NCI-H2107 treated with DMSO at 0.1 percent for 48 hours (cell line): ENCODE measurements around the gene CAB39L.
"Not testable (repeated sequence)": the region's sequence is repeated elsewhere in the genome, so short reads cannot be mapped to it uniquely, and the experiment has no call there.

Experiments
- DNase-seq: peaks from one replicate; lab custom pipeline; 2025; ENCODE audit not compliant: unreplicated experiment; lab: John Stamatoyannopoulos, UW

CAB39L gene

GRCh38 chr13:49294723-49295122 is 149.1 kb downstream of the CAB39L start:
- DNase-seq, result not testable (repeated sequence)

DNA sequence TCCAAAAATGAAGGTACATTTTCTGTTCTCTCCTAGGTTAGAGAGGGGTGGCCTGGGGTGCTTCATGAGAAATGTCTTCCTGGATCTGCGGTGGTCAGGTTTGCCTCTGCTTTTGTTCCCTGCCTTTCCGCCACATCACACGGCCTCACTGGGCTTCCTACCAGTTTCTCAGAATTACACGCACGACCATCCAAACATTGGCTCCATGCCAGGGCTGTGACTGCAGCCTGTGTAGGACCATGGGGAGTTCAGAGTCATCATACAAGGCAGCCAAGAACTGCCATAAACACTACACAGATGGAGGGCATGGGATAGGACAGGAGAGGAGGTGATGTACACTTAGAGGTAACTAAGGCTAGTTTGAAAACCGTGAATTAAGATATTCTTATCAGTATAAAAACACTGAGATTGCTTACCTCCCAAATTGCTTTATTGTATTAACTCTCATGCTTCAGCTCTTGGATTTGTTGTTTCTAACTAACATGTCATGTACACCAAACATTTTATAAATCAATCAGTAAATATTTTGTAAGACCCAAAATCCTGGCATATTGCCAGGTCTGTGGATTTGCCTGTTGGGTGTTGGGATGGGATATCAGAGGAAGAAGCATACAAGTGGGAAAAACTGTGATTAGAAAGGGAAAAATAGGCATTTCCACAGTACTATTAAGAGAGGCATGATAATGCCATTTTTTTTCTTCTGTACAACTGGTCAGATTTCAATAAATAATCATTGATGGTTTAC is 150.9 kb downstream of the CAB39L start:
- no peak for DNase-seq

- DNase-seq, result no peak
These were observed 155.4 kb downstream of the CAB39L start for GRCh38 chr13:49288458-49288857.

GRCh38 chr13:49287995-49288394 is 155.9 kb downstream of the CAB39L start:
- DNase-seq, result no peak

DNA sequence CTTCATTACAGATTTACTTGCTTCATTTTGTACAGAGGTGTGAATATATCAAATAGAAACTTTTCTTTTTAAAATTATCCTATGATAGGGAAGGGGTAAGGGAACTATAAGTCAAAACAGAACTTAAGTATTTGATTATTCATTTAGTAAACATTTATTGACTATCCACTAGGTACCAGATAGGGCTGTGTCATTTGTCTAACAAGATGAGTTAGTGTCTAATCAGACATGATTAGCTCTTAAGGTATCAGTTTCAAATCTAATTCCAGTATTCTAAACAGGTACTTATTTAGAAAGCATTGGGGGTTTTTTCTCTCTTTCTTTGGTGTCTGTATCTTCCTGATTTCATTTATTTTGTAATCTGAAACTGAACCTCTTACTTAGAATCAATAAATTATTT is 164.0 kb downstream of the CAB39L start:
- no peak for DNase-seq

- no peak for DNase-seq
These were observed 164.8 kb downstream of the CAB39L start for GRCh38 chr13:49279112-49279511.

DNA sequence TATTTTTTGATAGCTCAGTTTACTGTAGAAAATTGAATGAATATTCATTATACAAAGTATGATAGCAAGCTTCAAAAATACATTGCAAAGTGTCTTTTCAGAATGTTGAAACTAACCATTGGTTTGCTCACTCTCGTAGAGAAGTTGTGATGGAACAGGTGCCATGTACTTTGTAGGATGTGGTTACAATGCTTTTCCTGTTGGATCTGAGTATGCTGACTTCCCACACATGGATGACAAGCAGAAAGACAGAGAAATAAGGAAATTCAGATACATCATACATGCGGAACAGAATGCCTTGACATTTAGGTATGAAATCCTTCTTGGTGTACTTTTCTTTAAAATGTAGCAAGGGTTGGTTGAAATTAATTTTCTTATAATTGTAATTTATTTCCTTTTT is 165.7 kb downstream of the CAB39L start:
- DNase-seq, result no peak

GRCh38 chr13:49272296-49272695 is 171.6 kb downstream of the CAB39L start:
- no peak for DNase-seq

- DNase-seq, result no peak
These were observed 172.6 kb downstream of the CAB39L start for GRCh38 chr13:49271264-49271663.

- no peak for DNase-seq
These were observed 178.0 kb downstream of the CAB39L start for GRCh38 chr13:49265822-49266221.

DNA sequence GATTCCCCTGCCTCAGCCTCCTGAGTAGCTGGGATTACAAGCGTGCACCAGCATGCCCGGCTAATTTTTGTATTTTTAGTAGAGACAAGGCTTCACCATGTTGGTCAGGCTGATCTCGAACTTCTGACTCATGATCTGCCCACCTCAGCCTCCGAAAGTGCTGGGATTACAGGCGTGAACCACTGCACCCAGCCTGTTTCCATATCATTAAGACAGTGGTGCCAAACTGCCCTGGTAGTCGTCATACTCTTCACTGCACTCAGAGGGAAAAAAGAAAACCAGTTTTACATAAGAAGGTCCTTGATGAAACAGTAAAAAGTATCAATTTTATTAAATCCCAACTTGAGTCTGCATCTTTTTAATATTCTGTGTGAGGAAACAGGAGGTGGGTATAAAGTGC is 181.2 kb downstream of the CAB39L start:
- no peak for DNase-seq

DNA sequence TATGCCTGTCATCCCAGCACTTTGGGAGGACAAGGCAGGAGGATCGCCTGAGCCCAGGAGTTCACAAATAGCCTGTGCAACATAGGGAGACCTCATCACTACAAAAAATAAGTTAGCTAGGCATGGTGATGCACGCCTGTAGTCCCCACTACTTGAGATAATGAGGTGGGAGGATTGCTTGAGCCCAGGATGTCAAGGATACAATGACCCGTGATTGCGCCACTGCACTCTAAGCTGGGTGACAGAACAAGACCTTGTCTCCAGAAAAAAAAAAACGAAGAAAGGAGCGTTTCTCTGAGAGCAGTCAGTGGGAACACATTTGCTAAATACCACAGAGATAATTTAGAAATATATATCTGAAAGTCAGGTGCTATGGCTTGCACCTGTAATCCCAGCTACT is 184.3 kb downstream of the CAB39L start:
- no peak for DNase-seq
